ENCODE measurements around the gene NPFF. TPM values are rescaled to one million over a fixed set of nuclear protein-coding genes. Genes with fewer than 3 reads are reported as not detected.

The NPFF gene
- total and polyA plus RNA-seq, 2 donors (not counting 1 experiment from before 2014, with no cell fraction given) = not detected

DNA sequence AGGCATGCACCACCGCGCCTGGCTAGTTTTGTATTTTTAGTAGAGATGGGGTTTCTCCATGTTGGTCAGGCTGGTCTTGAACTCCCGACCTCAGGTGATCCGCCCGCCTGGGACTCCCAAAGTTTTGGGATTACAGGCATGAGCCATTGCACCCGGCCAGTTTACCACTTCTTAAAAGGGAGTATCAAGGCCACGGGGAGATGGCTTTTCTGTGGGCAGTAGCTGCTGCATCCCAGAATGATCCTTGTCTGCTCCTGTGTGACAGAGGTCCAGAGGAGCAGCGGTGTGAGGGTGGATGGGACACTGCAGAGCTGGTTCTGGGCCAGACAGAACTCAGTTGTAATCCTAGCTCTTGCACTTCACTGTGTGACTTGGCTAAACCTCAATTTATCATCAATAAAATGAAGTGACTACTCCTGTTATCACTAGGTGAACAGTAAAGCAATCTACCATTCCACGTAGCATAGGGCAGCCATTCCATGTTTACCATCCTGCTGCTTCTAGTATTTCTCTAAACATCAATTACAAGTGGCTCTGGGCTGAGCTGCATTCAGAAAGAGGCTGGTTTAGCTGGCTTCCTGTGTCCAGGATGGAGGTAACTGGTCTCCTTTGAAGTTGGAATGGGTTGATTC, 3.0 kb upstream of the NPFF start:
- Histone ChIP-seq H3K79me2 (ENCODE audit: control insufficient read depth, insufficient read depth, low read length) (no peaks in the 10 kb centered on the region), H3K27me3 (ENCODE audit: control insufficient read depth, insufficient read depth, low read length) (no peaks in the 10 kb centered on the region), H2AFZ (ENCODE audit: low read length) (no peak overlapping the region), H3K9me3 (ENCODE audit: control insufficient read depth, insufficient read depth, low read depth, low read length) (no peaks in the 10 kb centered on the region), H3K27ac (ENCODE audit: insufficient read depth, low read length) (no peak overlapping the region), H3K4me2 (ENCODE audit: extremely low read depth, insufficient read depth, low read length) (no peak overlapping the region), H3K9ac (ENCODE audit: insufficient read depth, low read length) (no peak overlapping the region), H3K4me3 (replicated peaks in 1 of 4; ENCODE audit: control extremely low read depth in 1 of 4, insufficient read depth in 1 of 4, low read depth in 3 of 4, low read length in 4 of 4) (no peak overlapping the region), H4K20me1 (ENCODE audit: control insufficient read depth, extremely low read depth, insufficient read depth, low read length) (no peaks in the 10 kb centered on the region), H3K36me3 (ENCODE audit: control insufficient read depth, insufficient read depth, low read length) (peaks cover 16% of the 10 kb centered on the region), H3K4me1 (ENCODE audit: control insufficient read depth, extremely low read depth, insufficient read depth, low read length) (peaks cover 8% of the 10 kb centered on the region)
- TF ChIP-seq, protein P1, sequence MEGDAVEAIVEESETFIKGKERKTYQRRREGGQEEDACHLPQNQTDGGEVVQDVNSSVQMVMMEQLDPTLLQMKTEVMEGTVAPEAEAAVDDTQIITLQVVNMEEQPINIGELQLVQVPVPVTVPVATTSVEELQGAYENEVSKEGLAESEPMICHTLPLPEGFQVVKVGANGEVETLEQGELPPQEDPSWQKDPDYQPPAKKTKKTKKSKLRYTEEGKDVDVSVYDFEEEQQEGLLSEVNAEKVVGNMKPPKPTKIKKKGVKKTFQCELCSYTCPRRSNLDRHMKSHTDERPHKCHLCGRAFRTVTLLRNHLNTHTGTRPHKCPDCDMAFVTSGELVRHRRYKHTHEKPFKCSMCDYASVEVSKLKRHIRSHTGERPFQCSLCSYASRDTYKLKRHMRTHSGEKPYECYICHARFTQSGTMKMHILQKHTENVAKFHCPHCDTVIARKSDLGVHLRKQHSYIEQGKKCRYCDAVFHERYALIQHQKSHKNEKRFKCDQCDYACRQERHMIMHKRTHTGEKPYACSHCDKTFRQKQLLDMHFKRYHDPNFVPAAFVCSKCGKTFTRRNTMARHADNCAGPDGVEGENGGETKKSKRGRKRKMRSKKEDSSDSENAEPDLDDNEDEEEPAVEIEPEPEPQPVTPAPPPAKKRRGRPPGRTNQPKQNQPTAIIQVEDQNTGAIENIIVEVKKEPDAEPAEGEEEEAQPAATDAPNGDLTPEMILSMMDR (conservative IDR thresholded peaks at IDR 0.05 in 1 of 2, IDR thresholded peaks at IDR 0.05 in 1 of 2; ENCODE audit: low read depth in 1 of 2, low read length in 2 of 2) = no peak
- no peak for TF ChIP-seq EZH2 (IDR thresholded peaks at IDR 0.05; ENCODE audit: low read length, missing control alignments)
- no peak for DNase-seq (ENCODE audit: low read depth in 2 of 2)

DNA sequence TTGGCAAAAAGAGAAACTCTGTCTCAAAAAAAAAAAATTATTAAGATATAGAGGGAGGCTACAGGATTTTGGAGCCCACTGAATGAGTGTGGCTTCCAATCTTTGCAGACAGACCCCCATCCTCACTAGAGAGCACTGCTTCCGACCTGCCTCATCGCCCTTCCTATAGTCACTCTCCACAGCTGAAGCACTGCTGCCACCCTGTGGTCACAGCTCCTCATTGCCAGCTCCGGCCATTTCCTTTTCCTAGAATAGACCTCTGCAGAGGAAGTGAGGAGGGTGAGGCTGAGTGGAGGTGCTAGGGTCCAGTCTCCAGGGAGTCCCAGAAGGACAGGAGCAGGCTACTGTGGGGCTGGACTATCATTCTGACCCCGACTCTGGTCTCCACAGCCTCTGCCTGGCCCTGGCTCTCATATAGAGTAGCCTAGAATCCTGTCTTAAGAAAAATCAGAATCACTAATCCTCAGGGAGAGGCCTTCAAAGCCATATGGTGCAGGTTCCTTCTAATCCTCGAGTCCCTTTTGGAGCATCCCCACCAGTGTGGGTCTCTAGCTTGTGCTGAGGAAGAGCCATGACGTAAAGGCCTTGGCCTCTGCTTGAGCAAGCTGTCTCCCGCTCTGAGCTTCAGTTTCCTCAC, 1.4 kb upstream of the NPFF start:
- no peaks in the 10 kb centered on the region for H4K20me1 ChIP-seq (ENCODE audit: control insufficient read depth, extremely low read depth, insufficient read depth, low read length)
- peak; percentile 55 to 70 for DNase-seq (ENCODE audit: low read depth in 2 of 2)
- H3K9me3 ChIP-seq (ENCODE audit: control insufficient read depth, insufficient read depth, low read depth, low read length) = no peaks in the 10 kb centered on the region
- H3K79me2 ChIP-seq (ENCODE audit: control insufficient read depth, insufficient read depth, low read length) = peaks cover 3% of the 10 kb centered on the region
- TF ChIP-seq EZH2 (IDR thresholded peaks at IDR 0.05; ENCODE audit: low read length, missing control alignments) = no peak
- TF ChIP-seq, protein P1 (conservative IDR thresholded peaks at IDR 0.05 in 1 of 2, IDR thresholded peaks at IDR 0.05 in 1 of 2; ENCODE audit: low read depth in 1 of 2, low read length in 2 of 2) = peak; percentile 90 to 94
- H3K9ac ChIP-seq (ENCODE audit: insufficient read depth, low read length) = no peak overlapping the region
- no peak overlapping the region for H3K4me3 ChIP-seq (replicated peaks in 1 of 4; ENCODE audit: control extremely low read depth in 1 of 4, insufficient read depth in 1 of 4, low read depth in 3 of 4, low read length in 4 of 4)
- no peak overlapping the region for H3K4me2 ChIP-seq (ENCODE audit: extremely low read depth, insufficient read depth, low read length)
- no peaks in the 10 kb centered on the region for H3K27me3 ChIP-seq (ENCODE audit: control insufficient read depth, insufficient read depth, low read length)
- H2AFZ ChIP-seq (ENCODE audit: low read length) = no peak overlapping the region
- no peak overlapping the region for H3K27ac ChIP-seq (ENCODE audit: insufficient read depth, low read length)
- peaks cover 10% of the 10 kb centered on the region for H3K4me1 ChIP-seq (ENCODE audit: control insufficient read depth, extremely low read depth, insufficient read depth, low read length)
- peaks cover 20% of the 10 kb centered on the region for H3K36me3 ChIP-seq (ENCODE audit: control insufficient read depth, insufficient read depth, low read length)

DNA sequence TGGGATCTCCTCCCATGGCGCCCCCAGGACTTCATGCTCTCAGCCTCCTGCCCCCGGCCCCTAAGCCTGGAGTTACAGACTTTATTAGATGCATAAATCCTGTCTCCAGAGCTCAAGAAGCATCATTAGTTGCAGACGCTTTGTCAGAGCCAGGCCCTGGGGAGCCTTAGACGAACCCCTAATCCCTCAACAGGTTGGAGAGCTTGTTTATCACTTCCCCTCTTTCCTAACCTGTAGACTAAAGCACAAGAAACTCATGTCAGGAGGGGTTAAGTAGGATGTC, 260 bp upstream of the NPFF start:
- no peak for DNase-seq (ENCODE audit: low read depth in 2 of 2)
- Histone ChIP-seq H3K9ac (ENCODE audit: insufficient read depth, low read length) (no peak overlapping the region), H3K36me3 (ENCODE audit: control insufficient read depth, insufficient read depth, low read length) (peaks cover 22% of the 10 kb centered on the region), H3K79me2 (ENCODE audit: control insufficient read depth, insufficient read depth, low read length) (peaks cover 7% of the 10 kb centered on the region), H2AFZ (ENCODE audit: low read length) (no peak overlapping the region), H3K27ac (ENCODE audit: insufficient read depth, low read length) (no peak overlapping the region), H3K27me3 (ENCODE audit: control insufficient read depth, insufficient read depth, low read length) (no peaks in the 10 kb centered on the region), H3K4me3 (replicated peaks in 1 of 4; ENCODE audit: control extremely low read depth in 1 of 4, insufficient read depth in 1 of 4, low read depth in 3 of 4, low read length in 4 of 4) (no peak overlapping the region), H4K20me1 (ENCODE audit: control insufficient read depth, extremely low read depth, insufficient read depth, low read length) (no peaks in the 10 kb centered on the region), H3K9me3 (ENCODE audit: control insufficient read depth, insufficient read depth, low read depth, low read length) (no peaks in the 10 kb centered on the region), H3K4me1 (ENCODE audit: control insufficient read depth, extremely low read depth, insufficient read depth, low read length) (peaks cover 10% of the 10 kb centered on the region), H3K4me2 (ENCODE audit: extremely low read depth, insufficient read depth, low read length) (no peak overlapping the region)
- TF ChIP-seq, protein P1 (conservative IDR thresholded peaks at IDR 0.05 in 1 of 2, IDR thresholded peaks at IDR 0.05 in 1 of 2; ENCODE audit: low read depth in 1 of 2, low read length in 2 of 2) = no peak
- TF ChIP-seq EZH2 (IDR thresholded peaks at IDR 0.05; ENCODE audit: low read length, missing control alignments) = no peak

Data from fibroblast of lung (primary cell).